Stomach (tissue), 4 donors: Measurements from ENCODE around the gene SLC17A9.

Experiments used
- EP300 ChIP-seq: sonication (generic); formaldehyde crosslinking; IDR thresholded peaks from one replicate; pipeline ENCODE4 v1.6.1; 2017; ENCODE audit warnings: antibody characterized with exemption
- POLR2A ChIP-seq, 4 donors: fragments of 450-650 bp; IDR thresholded peaks; one replicate each; pipeline ENCODE4 v1.6.1; 2016; ENCODE audit warnings: antibody characterized with exemption in 4 of 4, control low read depth in 2 of 4, mild to moderate bottlenecking in 1 of 4, moderate library complexity in 1 of 4
- POLR2AphosphoS5 ChIP-seq, 3 donors: sonication (generic); formaldehyde crosslinking; IDR thresholded peaks; one replicate each; pipeline ENCODE4 v1.6.1; 2016; ENCODE audit warnings: antibody characterized with exemption in 3 of 3
- TF ChIP-seq, protein P1 (sequence below), 7 experiments: fragments of 450-650 bp in 4 of 7; fragments of 200-600 bp in 3 of 7; sonication (generic) in 3 of 7; IDR thresholded peaks; one replicate each; pipeline ENCODE4 v1.5.1; 2016 to 2019; ENCODE audit warnings: antibody characterized with exemption in 7 of 7, control low read depth in 2 of 7, mild to moderate bottlenecking in 1 of 7

GRCh38 chr20:62959101-62959971 is 6.8 kb downstream of the SLC17A9 start:
- TF ChIP-seq, protein P1, sequence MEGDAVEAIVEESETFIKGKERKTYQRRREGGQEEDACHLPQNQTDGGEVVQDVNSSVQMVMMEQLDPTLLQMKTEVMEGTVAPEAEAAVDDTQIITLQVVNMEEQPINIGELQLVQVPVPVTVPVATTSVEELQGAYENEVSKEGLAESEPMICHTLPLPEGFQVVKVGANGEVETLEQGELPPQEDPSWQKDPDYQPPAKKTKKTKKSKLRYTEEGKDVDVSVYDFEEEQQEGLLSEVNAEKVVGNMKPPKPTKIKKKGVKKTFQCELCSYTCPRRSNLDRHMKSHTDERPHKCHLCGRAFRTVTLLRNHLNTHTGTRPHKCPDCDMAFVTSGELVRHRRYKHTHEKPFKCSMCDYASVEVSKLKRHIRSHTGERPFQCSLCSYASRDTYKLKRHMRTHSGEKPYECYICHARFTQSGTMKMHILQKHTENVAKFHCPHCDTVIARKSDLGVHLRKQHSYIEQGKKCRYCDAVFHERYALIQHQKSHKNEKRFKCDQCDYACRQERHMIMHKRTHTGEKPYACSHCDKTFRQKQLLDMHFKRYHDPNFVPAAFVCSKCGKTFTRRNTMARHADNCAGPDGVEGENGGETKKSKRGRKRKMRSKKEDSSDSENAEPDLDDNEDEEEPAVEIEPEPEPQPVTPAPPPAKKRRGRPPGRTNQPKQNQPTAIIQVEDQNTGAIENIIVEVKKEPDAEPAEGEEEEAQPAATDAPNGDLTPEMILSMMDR (IDR thresholded peaks at IDR 0.05): no peak
- TF ChIP-seq POLR2A (IDR thresholded peaks at IDR 0.05) (no peak), POLR2AphosphoS5 (IDR thresholded peaks at IDR 0.05) (no peak), EP300 (no peak)
